GM23338 (cell line): ENCODE measurements around the gene MAMLD1.

Experiments used
- CREB1 ChIP-seq: fragments of 250-450 bp; sonication (Bioruptor Pico); IDR thresholded peaks from 2 replicates; pipeline ENCODE4 v1.5.0; 2020; ENCODE audit warnings: low read depth, mild to moderate bottlenecking, moderate library complexity
- EZH2 ChIP-seq: fragments of 200-600 bp; sonication (generic); IDR thresholded peaks from one replicate; pipeline ENCODE4 v1.8.0; 2017; ENCODE audit warnings: antibody characterized with exemption, mild to moderate bottlenecking, low read depth; ENCODE audit not compliant: unreplicated experiment
- EZH2phosphoT487 ChIP-seq: fragments of 200-600 bp; sonication (generic); IDR thresholded peaks from one replicate; pipeline ENCODE4 v1.8.1; 2018; ENCODE audit warnings: antibody characterized with exemption; ENCODE audit not compliant: unreplicated experiment
- POLR2AphosphoS5 ChIP-seq: IDR thresholded peaks from 2 replicates; pipeline ENCODE4 v1.6.1; 2016; ENCODE audit warnings: antibody characterized with exemption, low read depth
- REST ChIP-seq: IDR thresholded peaks from one replicate; pipeline ENCODE4 v1.6.1; 2018; ENCODE audit warnings: antibody characterized with exemption; ENCODE audit not compliant: unreplicated experiment
- ZNF114 ChIP-seq: fragments of 250-450 bp; sonication (Bioruptor Pico); IDR thresholded peaks from 2 replicates; pipeline ENCODE4 v1.5.0; 2020; ENCODE audit warnings: mild to moderate bottlenecking, moderate library complexity
- ZNF331 ChIP-seq: fragments of 250-450 bp; sonication (Bioruptor Pico); IDR thresholded peaks from 2 replicates; pipeline ENCODE4 v1.5.0; 2020; ENCODE audit warnings: low read depth, mild to moderate bottlenecking, moderate library complexity
- TF ChIP-seq, protein P1 (sequence below), 2 experiments: fragments of 200-600 bp in 1 of 2; sonication (generic) in 1 of 2; conservative IDR thresholded peaks; 2 replicates each; pipeline versions ENCODE4 v1.5.1 to v1.6.1; 2016 to 2017; ENCODE audit warnings: antibody characterized with exemption in 2 of 2, low read depth in 2 of 2, mild to moderate bottlenecking in 2 of 2, moderate library complexity in 1 of 2
- TF ChIP-seq, protein P2 (sequence below): IDR thresholded peaks from 2 replicates; pipeline ENCODE4 v1.6.1; 2016; ENCODE audit warnings: antibody characterized with exemption
- TF ChIP-seq, protein P3 (sequence below): fragments of 250-450 bp; sonication (Bioruptor Pico); IDR thresholded peaks from 2 replicates; pipeline ENCODE4 v1.5.0; 2020; ENCODE audit warnings: mild to moderate bottlenecking, moderate library complexity

DNA sequence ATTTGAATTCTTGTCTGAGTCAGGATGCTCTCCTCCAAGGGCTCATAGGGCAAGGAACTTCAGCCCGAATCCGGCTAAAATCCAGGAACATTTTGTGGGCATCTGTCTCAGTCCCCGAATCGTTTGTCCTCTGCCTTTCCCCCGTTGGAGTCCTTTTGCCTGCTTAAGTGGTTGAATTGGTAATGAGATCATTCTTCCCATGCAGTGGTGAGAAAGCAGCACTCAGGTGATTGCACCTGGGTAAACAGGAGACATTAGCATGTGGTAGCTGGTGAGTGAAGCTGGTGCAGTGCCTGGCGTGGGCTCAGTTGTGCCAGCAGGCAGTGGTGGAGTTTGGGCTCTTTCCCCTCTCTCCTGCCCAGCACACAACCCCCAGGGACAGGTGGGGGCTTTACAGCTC lies 143.4 kb downstream of the MAMLD1 start:
- TF ChIP-seq, protein P1, sequence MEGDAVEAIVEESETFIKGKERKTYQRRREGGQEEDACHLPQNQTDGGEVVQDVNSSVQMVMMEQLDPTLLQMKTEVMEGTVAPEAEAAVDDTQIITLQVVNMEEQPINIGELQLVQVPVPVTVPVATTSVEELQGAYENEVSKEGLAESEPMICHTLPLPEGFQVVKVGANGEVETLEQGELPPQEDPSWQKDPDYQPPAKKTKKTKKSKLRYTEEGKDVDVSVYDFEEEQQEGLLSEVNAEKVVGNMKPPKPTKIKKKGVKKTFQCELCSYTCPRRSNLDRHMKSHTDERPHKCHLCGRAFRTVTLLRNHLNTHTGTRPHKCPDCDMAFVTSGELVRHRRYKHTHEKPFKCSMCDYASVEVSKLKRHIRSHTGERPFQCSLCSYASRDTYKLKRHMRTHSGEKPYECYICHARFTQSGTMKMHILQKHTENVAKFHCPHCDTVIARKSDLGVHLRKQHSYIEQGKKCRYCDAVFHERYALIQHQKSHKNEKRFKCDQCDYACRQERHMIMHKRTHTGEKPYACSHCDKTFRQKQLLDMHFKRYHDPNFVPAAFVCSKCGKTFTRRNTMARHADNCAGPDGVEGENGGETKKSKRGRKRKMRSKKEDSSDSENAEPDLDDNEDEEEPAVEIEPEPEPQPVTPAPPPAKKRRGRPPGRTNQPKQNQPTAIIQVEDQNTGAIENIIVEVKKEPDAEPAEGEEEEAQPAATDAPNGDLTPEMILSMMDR (conservative IDR thresholded peaks at IDR 0.05; ENCODE audit: low read depth in 2 of 2), result no peak
- no peak for TF ChIP-seq EZH2
- TF ChIP-seq REST, result no peak
- no peak for TF ChIP-seq ZNF114
- TF ChIP-seq POLR2AphosphoS5, result 0 out of 2 replicates have a peak, but pooled peaks have one; percentile 30
- TF ChIP-seq, protein P2, sequence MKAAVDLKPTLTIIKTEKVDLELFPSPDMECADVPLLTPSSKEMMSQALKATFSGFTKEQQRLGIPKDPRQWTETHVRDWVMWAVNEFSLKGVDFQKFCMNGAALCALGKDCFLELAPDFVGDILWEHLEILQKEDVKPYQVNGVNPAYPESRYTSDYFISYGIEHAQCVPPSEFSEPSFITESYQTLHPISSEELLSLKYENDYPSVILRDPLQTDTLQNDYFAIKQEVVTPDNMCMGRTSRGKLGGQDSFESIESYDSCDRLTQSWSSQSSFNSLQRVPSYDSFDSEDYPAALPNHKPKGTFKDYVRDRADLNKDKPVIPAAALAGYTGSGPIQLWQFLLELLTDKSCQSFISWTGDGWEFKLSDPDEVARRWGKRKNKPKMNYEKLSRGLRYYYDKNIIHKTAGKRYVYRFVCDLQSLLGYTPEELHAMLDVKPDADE, result no peak
- no peak for TF ChIP-seq CREB1 (CRISPR knock-in tag)
- TF ChIP-seq EZH2phosphoT487, result no peak
- no peak for TF ChIP-seq ZNF331 (CRISPR knock-in tag)
- TF ChIP-seq, protein P3, sequence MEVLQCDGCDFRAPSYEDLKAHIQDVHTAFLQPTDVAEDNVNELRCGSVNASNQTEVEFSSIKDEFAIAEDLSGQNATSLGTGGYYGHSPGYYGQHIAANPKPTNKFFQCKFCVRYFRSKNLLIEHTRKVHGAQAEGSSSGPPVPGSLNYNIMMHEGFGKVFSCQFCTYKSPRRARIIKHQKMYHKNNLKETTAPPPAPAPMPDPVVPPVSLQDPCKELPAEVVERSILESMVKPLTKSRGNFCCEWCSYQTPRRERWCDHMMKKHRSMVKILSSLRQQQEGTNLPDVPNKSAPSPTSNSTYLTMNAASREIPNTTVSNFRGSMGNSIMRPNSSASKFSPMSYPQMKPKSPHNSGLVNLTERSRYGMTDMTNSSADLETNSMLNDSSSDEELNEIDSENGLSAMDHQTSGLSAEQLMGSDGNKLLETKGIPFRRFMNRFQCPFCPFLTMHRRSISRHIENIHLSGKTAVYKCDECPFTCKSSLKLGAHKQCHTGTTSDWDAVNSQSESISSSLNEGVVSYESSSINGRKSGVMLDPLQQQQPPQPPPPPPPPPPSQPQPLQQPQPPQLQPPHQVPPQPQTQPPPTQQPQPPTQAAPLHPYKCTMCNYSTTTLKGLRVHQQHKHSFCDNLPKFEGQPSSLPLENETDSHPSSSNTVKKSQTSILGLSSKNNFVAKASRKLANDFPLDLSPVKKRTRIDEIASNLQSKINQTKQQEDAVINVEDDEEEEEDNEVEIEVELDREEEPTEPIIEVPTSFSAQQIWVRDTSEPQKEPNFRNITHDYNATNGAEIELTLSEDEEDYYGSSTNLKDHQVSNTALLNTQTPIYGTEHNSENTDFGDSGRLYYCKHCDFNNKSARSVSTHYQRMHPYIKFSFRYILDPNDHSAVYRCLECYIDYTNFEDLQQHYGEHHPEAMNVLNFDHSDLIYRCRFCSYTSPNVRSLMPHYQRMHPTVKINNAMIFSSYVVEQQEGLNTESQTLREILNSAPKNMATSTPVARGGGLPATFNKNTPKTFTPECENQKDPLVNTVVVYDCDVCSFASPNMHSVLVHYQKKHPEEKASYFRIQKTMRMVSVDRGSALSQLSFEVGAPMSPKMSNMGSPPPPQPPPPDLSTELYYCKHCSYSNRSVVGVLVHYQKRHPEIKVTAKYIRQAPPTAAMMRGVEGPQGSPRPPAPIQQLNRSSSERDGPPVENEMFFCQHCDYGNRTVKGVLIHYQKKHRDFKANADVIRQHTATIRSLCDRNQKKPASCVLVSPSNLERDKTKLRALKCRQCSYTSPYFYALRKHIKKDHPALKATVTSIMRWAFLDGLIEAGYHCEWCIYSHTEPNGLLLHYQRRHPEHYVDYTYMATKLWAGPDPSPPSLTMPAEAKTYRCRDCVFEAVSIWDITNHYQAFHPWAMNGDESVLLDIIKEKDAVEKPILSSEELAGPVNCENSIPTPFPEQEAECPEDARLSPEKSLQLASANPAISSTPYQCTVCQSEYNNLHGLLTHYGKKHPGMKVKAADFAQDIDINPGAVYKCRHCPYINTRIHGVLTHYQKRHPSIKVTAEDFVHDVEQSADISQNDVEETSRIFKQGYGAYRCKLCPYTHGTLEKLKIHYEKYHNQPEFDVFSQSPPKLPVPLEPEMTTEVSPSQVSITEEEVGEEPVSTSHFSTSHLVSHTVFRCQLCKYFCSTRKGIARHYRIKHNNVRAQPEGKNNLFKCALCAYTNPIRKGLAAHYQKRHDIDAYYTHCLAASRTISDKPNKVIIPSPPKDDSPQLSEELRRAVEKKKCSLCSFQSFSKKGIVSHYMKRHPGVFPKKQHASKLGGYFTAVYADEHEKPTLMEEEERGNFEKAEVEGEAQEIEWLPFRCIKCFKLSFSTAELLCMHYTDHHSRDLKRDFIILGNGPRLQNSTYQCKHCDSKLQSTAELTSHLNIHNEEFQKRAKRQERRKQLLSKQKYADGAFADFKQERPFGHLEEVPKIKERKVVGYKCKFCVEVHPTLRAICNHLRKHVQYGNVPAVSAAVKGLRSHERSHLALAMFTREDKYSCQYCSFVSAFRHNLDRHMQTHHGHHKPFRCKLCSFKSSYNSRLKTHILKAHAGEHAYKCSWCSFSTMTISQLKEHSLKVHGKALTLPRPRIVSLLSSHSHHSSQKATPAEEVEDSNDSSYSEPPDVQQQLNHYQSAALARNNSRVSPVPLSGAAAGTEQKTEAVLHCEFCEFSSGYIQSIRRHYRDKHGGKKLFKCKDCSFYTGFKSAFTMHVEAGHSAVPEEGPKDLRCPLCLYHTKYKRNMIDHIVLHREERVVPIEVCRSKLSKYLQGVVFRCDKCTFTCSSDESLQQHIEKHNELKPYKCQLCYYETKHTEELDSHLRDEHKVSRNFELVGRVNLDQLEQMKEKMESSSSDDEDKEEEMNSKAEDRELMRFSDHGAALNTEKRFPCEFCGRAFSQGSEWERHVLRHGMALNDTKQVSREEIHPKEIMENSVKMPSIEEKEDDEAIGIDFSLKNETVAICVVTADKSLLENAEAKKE (CRISPR knock-in tag), result no peak
